NCI-H2081 treated with DMSO at 0.1 percent for 48 hours (cell line): ENCODE data around the gene CDH4.

Source experiments
- DNase-seq: peaks from one replicate; lab custom pipeline; 2025; lab: John Stamatoyannopoulos, UW

The CDH4 gene

GRCh38 chr20:61561111-61561830, 309.2 kb downstream of the CDH4 start:
- no peak for DNase-seq

- no peak for DNase-seq
Observed at GRCh38 chr20:61562491-61562890, 310.4 kb downstream of the CDH4 start.

GRCh38 chr20:61562897-61563504, 310.9 kb downstream of the CDH4 start:
- no peak for DNase-seq

- DNase-seq = no peak
Observed at GRCh38 chr20:61564628-61565027, 312.6 kb downstream of the CDH4 start.

- no peak for DNase-seq
Observed at GRCh38 chr20:61565791-61566190, 313.7 kb downstream of the CDH4 start.

GRCh38 chr20:61566691-61567090, 314.6 kb downstream of the CDH4 start:
- DNase-seq = no peak

GRCh38 chr20:61567204-61567603, 315.1 kb downstream of the CDH4 start:
- no peak for DNase-seq

- no peak for DNase-seq
Observed at GRCh38 chr20:61569825-61570224, 317.8 kb downstream of the CDH4 start.

GRCh38 chr20:61570646-61571195, 318.7 kb downstream of the CDH4 start:
- no peak for DNase-seq

- no peak for DNase-seq
Observed at GRCh38 chr20:61571221-61571620, 319.2 kb downstream of the CDH4 start.

- no peak for DNase-seq
Observed at GRCh38 chr20:61571916-61572711, 320.1 kb downstream of the CDH4 start.

GRCh38 chr20:61572789-61573188, 320.7 kb downstream of the CDH4 start:
- DNase-seq = no peak

GRCh38 chr20:61573415-61574305, 321.6 kb downstream of the CDH4 start:
- DNase-seq = no peak

GRCh38 chr20:61575151-61575937, 323.3 kb downstream of the CDH4 start:
- no peak for DNase-seq

GRCh38 chr20:61576372-61576771, 324.3 kb downstream of the CDH4 start:
- no peak for DNase-seq

GRCh38 chr20:61577065-61577464, 325.0 kb downstream of the CDH4 start:
- DNase-seq = no peak

GRCh38 chr20:61579908-61580307, 327.8 kb downstream of the CDH4 start:
- DNase-seq = no peak

- DNase-seq = no peak
Observed at GRCh38 chr20:61580958-61581824, 329.1 kb downstream of the CDH4 start.

GRCh38 chr20:61581825-61582188, 329.7 kb downstream of the CDH4 start:
- DNase-seq = no peak
